ENCODE measurements around the gene ZNF646. TPM values are rescaled to one million over a fixed set of nuclear protein-coding genes. Genes with fewer than 3 reads are reported as not detected.

Gene ZNF646
- total RNA-seq, 1 donor from 2014 or later = 17.2 TPM

- no peaks in the 10 kb centered on the region for H3K4me1 Mint-ChIP-seq (ENCODE audit: low read depth, unreplicated experiment)
- Histone ChIP-seq H3K9ac (ENCODE audit: low read length) (no peak overlapping the region), H3K9me3 (ENCODE audit: insufficient read depth, low read depth, low read length) (no peaks in the 10 kb centered on the region), H3K27me3 (ENCODE audit: insufficient read depth, low read length) (no peaks in the 10 kb centered on the region), H3K4me3 (ENCODE audit: insufficient read depth, low read depth, low read length) (no peak overlapping the region), H4K20me1 (ENCODE audit: insufficient read depth, low read length) (peaks cover 71% of the 10 kb centered on the region), H3K4me1 (ENCODE audit: insufficient read depth, low read length) (peaks cover 8% of the 10 kb centered on the region), H3K4me2 (ENCODE audit: low read length) (no peak overlapping the region), H3K27ac (ENCODE audit: low read depth, low read length) (no peak overlapping the region), H3K36me3 (ENCODE audit: insufficient read depth, low read length) (no peaks in the 10 kb centered on the region), H3K79me2 (ENCODE audit: insufficient read depth, low read length) (peaks cover 47% of the 10 kb centered on the region), H2AFZ (ENCODE audit: low read depth, low read length) (no peak overlapping the region)
- DNase-seq (ENCODE audit: low read depth) = no peak
- H3K9me3 Mint-ChIP-seq (ENCODE audit: unreplicated experiment) = no peaks in the 10 kb centered on the region
- FAIRE-seq = no peak
- H3K4me3 Mint-ChIP-seq (ENCODE audit: unreplicated experiment) = no peak overlapping the region
- H3K27me3 Mint-ChIP-seq (ENCODE audit: low read depth, unreplicated experiment) = no peaks in the 10 kb centered on the region
- peaks cover 20% of the 10 kb centered on the region for H3K36me3 Mint-ChIP-seq (ENCODE audit: low read depth, unreplicated experiment)
- no peak overlapping the region for H3K27ac Mint-ChIP-seq (ENCODE audit: unreplicated experiment)
- TF ChIP-seq EZH2 (IDR thresholded peaks at IDR 0.05; ENCODE audit: insufficient read depth, low read length) (no peak), CTCF (IDR thresholded peaks at IDR 0.05; ENCODE audit: insufficient read depth, low read depth, low read length) (no peak)
These were observed 8.3 kb downstream of the ZNF646 start for GRCh38 chr16:31082368-31083045.

GRCh38 chr16:31083081-31083480 is 8.9 kb downstream of the ZNF646 start:
- no peaks in the 10 kb centered on the region for H3K4me1 Mint-ChIP-seq (ENCODE audit: low read depth, unreplicated experiment)
- no peak for DNase-seq (ENCODE audit: low read depth)
- H3K4me3 Mint-ChIP-seq (ENCODE audit: unreplicated experiment) = no peak overlapping the region
- TF ChIP-seq EZH2 (IDR thresholded peaks at IDR 0.05; ENCODE audit: insufficient read depth, low read length) = no peak
- no peak overlapping the region for H3K4me3 ChIP-seq (ENCODE audit: insufficient read depth, low read depth, low read length)
- H4K20me1 ChIP-seq (ENCODE audit: insufficient read depth, low read length) = peaks cover 66% of the 10 kb centered on the region
- H3K9ac ChIP-seq (ENCODE audit: low read length) = no peak overlapping the region
- H3K4me2 ChIP-seq (ENCODE audit: low read length) = no peak overlapping the region
- no peaks in the 10 kb centered on the region for H3K9me3 ChIP-seq (ENCODE audit: insufficient read depth, low read depth, low read length)
- H3K36me3 ChIP-seq (ENCODE audit: insufficient read depth, low read length) = no peaks in the 10 kb centered on the region
- peaks cover 8% of the 10 kb centered on the region for H3K4me1 ChIP-seq (ENCODE audit: insufficient read depth, low read length)
- no peak overlapping the region for H3K27ac ChIP-seq (ENCODE audit: low read depth, low read length)
- no peaks in the 10 kb centered on the region for H3K27me3 ChIP-seq (ENCODE audit: insufficient read depth, low read length)
- peaks cover 18% of the 10 kb centered on the region for H3K36me3 Mint-ChIP-seq (ENCODE audit: low read depth, unreplicated experiment)
- no peak overlapping the region for H2AFZ ChIP-seq (ENCODE audit: low read depth, low read length)
- no peaks in the 10 kb centered on the region for H3K9me3 Mint-ChIP-seq (ENCODE audit: unreplicated experiment)
- no peak for FAIRE-seq
- H3K27ac Mint-ChIP-seq (ENCODE audit: unreplicated experiment) = no peak overlapping the region
- H3K79me2 ChIP-seq (ENCODE audit: insufficient read depth, low read length) = peaks cover 41% of the 10 kb centered on the region
- no peaks in the 10 kb centered on the region for H3K27me3 Mint-ChIP-seq (ENCODE audit: low read depth, unreplicated experiment)

GRCh38 chr16:31083556-31083955 is 9.3 kb downstream of the ZNF646 start:
- H3K27me3 ChIP-seq (ENCODE audit: insufficient read depth, low read length) = no peaks in the 10 kb centered on the region
- no peak overlapping the region for H3K4me3 ChIP-seq (ENCODE audit: insufficient read depth, low read depth, low read length)
- peaks cover 61% of the 10 kb centered on the region for H4K20me1 ChIP-seq (ENCODE audit: insufficient read depth, low read length)
- H3K79me2 ChIP-seq (ENCODE audit: insufficient read depth, low read length) = peaks cover 39% of the 10 kb centered on the region
- no peaks in the 10 kb centered on the region for H3K4me1 Mint-ChIP-seq (ENCODE audit: low read depth, unreplicated experiment)
- peaks cover 16% of the 10 kb centered on the region for H3K36me3 Mint-ChIP-seq (ENCODE audit: low read depth, unreplicated experiment)
- FAIRE-seq (no peak), DNase-seq (ENCODE audit: low read depth) (no peak)
- H3K4me3 Mint-ChIP-seq (ENCODE audit: unreplicated experiment) = no peak overlapping the region
- H3K27me3 Mint-ChIP-seq (ENCODE audit: low read depth, unreplicated experiment) = no peaks in the 10 kb centered on the region
- H3K27ac ChIP-seq (ENCODE audit: low read depth, low read length) = no peak overlapping the region
- no peaks in the 10 kb centered on the region for H3K9me3 ChIP-seq (ENCODE audit: insufficient read depth, low read depth, low read length)
- H3K27ac Mint-ChIP-seq (ENCODE audit: unreplicated experiment) = no peak overlapping the region
- no peak overlapping the region for H3K9ac ChIP-seq (ENCODE audit: low read length)
- no peaks in the 10 kb centered on the region for H3K9me3 Mint-ChIP-seq (ENCODE audit: unreplicated experiment)
- peaks cover 8% of the 10 kb centered on the region for H3K4me1 ChIP-seq (ENCODE audit: insufficient read depth, low read length)
- H2AFZ ChIP-seq (ENCODE audit: low read depth, low read length) = no peak overlapping the region
- no peaks in the 10 kb centered on the region for H3K36me3 ChIP-seq (ENCODE audit: insufficient read depth, low read length)
- TF ChIP-seq EZH2 (IDR thresholded peaks at IDR 0.05; ENCODE audit: insufficient read depth, low read length) = no peak
- no peak for TF ChIP-seq CTCF (IDR thresholded peaks at IDR 0.05; ENCODE audit: insufficient read depth, low read depth, low read length)
- no peak overlapping the region for H3K4me2 ChIP-seq (ENCODE audit: low read length)
